HG03460 (cell line): ENCODE measurements around the gene FAM174B.
"Not testable (repeated sequence)": the region's sequence is repeated elsewhere in the genome, so short reads cannot be mapped to it uniquely, and the experiment has no call there.

Experiments
- ATAC-seq: cut with Tn5 transposase; IDR thresholded peaks from one replicate; pipeline ENCODE4 v1.9.1; 2021; ENCODE audit not compliant: unreplicated experiment

Gene FAM174B

DNA sequence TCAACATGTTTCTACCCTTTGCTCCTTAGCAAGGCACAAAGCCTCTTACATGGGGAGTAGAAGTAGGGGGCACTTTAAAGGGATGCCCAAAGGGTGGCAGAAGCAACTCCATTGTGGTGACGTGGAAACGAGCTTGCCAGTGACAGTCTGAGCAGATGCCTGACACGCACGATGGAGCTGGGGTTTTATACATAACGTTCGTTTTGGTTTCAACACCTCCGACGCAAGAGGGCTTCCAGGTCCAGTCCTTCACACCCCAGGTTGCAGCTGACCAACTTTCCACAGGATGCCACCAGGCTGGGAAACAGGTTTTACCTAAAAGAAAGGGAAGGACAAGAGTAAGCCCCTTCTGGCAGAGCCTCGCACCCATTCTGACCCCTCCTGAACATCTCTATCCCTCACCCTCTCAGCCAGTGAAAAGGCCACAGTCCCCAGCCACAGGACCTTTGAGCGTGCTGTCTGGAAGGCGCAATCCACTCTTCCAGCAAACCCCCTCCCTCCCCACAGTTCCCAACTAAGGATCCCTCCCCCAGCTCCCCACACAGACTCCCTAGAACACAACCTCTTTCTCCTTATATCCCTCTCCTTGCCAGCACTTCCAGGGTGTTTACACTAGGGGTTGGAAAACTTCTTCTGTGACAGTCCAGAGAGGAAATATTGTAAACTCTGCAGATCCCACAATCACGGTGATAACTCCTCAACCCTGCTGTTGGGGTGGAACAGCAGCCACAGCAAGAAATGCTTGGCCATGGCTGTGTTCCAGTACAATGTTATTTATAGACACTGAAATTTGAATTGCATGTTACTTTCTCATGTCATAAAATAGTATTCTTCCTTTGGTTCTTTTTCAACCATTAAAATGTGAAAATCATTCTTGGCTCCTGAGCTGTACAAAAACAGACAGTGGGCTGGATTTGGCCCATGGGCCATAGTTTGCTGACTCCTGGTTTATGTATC, 36.2 kb downstream of the FAM174B start:
- ATAC-seq = no peak

DNA sequence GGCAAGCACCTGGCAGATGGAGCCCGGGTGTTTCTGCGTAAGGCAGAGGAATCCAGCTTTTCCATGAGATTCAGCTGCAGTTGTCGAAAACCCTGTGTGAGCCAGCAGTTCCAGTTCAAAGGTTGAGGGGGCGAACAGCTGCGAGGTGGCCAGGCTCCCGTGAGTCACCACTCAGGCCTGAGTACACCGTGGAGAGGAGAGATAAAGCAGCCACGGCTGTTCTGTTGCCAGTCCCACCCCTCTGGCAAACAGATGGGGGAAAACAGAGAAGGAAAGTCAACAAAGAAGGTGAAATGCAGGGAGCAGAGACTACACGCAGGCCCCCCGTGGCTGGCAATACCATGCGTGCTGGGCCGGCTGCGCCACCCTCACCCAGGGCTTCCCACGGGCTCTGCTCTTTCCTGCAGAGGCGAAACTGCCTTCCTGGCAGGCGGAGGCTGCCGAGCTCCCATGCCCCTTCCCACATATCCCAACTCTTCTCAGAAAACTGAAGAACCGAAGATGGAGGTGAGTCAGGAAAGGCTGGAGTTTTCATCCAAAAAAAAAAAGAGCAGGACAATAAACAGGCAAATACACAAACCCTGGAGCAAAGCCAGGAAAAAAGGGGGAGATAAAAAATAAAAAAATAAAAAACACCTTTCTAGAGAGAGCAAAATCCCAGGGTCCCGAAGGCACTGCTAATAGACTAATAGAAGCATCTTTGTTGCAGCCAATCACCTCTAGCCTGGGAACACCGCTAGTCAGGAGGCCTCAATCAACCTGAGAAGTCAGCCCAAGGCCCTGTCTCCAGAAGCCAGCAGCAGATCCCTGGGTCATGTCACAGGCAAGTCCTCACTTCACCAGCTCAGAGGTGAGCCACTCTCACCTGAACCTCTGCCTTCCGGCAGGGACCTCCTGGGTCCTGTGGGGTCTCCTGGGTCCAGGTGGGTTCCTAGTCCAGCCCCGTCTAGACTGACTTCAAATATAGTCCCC, 37.7 kb downstream of the FAM174B start:
- ATAC-seq = no peak

DNA sequence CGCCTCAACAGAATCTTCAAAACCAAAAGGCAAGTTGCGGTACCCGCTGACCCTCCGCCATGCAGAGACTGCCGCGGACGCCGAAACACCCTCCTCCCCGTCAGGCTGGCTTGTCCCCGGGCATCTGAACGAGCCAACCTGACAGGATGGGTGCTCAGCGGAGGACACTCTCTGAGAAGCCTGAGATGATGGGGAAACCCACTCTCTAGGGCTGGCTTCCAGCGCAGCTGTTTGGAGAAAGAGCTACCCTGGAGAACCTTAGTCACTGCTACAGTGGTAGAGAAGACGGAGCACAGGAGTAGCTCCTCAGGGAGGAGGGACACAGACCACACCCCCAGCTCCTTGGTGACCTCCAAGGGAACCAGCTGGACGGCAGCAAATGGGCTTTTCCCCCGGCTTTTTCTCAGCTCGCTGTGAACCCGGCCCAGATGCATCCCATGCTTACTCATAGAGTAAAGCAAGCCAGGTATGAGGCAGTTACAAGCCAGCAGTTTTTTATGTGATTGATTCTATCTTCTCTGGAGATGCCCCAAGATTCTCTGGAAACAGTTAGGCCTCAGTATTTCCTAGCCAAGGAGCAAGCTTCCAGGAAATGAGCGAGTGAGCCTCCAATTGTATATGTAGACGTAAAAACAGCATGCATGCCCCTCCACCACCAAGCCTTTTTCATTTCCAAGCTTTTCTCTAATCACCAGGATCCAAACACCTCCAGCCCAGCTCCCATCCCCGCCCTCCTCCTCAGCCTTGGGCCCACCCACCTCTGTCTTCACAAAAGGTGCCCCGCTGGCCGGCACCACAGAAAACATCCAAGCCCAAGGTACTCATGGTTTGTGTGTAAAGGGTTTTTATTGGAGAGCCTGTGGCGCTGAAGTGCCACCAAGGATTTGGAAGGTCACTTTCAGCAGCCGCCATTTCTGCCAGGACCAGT, 38.7 kb downstream of the FAM174B start:
- no peak for ATAC-seq

DNA sequence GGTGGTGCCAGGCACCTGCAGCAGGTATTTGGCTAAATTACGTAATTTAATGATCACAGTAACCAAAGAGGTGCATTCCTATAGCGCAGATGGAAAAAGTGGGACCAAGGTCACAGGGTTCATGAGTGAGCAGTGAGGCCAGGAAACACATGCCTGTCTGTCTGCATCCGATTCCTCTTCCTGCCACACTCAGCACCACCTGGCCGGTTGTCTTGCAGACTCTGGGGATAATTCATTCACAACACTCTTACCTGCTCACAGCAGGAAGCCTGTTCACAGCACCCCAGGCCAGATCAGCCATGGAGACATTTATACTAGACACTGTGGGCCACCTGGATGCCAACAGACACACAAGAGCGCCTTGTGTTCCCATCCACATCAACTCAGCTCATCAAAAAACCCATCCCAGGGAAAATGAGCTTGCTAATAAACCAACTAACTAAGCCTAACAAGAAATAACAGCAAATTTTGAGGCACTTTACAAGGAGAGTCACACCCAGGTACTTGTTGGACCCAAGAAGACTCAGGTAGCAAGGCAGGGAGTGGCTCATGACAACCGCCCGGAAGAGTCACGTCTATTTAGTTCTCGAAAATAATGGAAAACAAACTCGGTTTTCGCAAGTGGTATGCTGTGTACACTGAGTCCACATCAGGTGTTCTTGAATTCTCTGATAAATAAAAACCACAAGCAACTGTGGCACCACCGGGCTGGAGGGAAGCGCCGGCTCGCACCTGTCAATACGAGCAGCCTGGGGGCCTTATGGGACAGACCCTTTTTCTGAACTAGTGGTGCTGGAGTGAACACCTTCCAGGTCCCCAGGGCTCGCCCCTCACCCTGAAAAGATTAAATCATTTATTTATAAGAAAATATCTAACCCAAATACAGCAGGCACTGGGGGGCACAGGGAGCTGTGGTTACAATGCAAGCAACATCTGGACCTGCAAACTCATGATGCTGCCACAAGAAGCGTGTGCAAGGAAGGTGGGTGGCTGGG, 40.5 kb downstream of the FAM174B start:
- ATAC-seq = no peak

DNA sequence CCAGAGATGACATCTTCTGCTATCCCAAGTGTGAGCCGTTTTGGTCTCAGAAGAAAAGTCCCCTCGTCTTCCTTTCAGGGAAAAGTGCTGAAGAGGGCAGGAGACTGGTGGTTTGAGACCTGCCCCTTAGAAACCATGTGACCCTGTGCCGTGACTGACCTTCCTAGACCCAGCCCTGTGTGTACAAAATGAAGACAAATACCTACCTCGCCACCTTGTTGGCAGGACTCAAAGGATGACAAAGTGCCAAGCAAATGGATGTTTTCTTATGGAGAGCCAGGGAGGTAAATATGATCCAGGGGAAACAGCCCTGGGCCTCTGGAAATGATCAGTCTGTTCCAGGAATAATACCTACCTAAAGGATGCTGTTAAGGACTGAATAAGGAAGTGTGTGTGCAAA, 41.3 kb downstream of the FAM174B start:
- no peak for ATAC-seq

DNA sequence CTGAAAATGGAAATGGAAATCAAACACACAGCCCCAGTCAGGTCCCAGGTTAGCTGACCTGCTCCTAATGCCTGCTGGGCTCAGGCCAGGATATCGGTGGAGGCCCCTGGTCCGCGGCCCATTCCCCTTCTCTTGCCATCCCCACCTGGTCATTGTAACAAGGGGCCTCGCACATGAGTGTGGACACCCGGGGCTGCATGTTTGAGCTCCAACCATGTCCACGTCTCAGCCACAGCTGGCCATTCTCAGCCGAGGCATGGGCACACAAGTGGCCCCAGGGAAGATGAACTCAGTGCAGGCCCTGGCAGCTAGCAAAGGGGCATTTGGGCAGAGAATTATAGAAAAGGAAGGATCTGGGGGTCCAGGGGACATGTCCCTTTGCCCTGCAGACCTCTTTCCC, 41.7 kb downstream of the FAM174B start:
- ATAC-seq = no peak

DNA sequence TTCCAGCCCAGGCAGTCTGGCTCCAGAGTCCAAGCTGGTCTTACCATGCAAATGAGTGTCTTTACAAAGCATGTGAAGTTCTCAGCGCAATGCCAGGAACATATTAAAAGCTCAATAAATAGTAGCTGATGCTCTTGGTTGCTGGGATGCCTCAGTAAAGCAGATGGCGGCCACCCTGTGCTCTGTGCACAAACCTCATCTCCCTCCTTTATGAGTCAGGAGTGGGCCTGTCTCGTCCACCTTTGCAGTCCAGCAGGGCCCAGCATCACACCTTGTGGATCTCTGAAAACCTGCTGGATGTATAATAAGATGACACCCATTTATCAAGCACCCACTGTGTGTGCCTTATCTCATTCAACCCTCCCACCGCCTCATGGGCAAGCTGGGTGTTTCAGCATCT, 42.7 kb downstream of the FAM174B start:
- ATAC-seq = no peak

DNA sequence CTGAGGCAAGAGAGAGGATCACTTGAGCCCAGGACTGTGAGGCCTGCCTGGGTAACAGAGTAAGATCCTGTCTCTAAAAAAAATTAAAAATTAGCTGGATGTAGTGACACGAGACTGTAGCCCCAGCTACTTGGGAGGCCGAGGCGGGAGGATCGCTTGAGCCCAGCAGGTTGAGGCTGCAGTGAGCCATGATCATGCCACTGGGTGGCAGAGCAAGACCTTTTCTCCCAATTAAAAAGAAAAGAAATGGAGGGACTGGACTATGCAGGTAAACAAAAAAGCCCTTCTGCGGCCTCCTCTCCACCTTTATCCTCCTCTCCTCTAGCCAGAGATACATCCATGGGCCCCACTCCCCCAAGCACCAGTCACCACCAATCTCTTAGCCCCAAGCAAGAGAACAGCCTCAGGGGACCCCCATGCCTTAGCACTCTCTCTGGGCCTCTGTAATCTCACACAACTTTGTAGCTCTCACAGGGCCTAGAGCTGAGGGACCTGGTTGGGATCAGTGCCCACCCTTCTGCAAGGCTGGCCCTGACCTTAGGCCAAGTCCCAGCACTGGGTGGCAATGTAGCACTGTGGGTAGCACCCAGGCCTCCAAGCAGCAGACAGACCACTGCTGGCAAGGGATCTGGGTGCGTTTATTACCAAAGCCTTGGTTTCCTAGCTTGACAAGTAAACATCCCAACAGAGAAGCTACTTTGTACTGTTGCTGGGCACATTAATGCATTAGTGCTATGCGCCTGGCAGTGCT, 43.4 kb downstream of the FAM174B start:
- no peak for ATAC-seq

DNA sequence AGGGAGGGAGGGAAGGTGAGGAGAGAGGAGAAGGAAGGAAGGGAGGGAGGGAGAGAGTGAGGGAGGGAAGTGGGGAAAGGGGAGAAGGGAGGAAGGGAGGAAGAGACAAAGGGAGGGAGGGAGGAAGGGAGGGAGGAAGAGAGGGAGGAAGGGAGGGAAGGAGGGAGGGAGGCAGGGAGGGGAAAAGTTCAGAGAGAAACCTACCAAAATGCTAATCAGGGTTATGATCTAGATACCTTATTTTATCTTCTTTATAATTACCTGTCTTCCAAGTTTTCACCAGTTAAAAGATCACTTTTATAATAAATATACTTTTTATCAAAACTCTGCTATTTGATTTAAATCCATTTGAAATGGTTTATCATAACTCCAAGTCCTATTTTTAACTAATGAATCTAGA, 44.4 kb downstream of the FAM174B start:
- ATAC-seq = no peak

DNA sequence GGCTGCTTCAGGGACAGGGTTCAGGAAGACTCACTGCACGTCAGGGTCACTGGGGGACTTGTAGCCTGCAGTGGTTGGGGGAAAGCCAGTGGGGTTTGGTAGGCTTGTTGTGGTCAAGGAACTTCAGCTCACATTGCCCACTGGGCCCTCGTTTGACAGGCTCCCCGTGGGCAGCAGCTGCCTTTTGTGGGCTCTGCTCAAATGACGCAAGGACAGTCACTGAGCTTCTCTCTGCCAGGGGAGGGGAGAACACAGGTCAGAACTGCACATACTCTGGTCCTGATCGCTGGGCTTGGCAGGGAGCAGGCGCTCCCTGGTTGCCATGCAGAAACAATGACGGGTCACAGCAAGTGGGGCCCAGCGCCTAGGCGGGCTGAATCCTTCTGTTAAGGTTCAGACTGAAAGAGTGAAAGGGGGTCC, 45.5 kb downstream of the FAM174B start:
- ATAC-seq = no peak

DNA sequence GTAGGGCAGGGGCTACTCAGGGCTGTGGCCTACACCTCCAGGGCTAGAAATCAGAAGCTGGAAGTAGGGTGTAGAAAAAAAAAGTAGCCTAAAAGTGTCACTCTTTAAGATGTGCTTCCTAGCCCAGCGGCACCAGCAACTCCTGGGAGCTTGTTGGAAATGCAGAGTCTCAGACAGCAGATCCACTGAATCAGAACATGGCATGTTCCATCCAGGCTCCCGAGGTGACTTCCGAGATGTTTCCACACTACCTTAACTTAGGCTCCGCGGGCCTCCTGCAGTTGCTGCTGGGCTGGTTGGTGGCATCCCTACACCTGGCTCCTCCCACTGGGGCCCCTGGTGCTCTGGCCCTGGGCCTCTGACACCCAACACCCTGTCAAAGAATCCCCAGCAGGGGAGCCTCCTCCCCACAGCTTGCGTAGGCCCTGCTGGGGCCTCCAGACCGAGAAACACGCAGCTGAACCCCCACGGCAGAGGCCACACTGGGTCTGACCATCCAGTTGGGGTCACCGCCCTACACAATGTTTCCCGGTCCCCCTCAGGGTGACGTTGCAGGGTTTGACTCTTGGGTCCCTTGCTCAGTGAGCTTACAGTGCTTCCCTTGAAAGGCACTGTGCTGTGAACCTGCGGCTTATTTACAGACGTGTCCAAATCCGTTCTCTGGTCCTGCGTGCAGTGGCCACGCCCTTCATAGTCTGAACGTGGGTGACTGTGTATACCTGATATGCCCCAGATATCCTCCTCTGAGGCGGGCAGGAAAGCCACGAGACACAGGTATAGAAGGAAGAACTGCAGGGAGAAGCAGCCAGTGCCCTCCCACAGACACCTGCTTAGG, 46.5 kb downstream of the FAM174B start:
- no peak for ATAC-seq

DNA sequence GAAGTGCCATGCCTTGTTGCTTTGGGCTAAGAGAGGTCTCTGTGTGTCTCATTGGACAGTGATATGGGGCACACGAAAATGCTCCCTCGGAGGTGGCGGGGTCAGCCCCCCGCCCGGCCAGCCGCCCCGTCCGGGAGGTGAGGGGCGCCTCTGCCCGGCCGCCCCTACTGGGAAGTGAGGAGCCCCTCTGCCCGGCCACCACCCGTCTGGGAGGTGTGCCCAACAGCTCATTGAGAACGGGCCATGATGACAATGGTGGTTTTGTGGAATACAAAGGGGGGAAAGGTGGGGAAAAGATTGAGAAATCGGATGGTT, 48.8 kb downstream of the FAM174B start:
- not testable (repeated sequence) for ATAC-seq

DNA sequence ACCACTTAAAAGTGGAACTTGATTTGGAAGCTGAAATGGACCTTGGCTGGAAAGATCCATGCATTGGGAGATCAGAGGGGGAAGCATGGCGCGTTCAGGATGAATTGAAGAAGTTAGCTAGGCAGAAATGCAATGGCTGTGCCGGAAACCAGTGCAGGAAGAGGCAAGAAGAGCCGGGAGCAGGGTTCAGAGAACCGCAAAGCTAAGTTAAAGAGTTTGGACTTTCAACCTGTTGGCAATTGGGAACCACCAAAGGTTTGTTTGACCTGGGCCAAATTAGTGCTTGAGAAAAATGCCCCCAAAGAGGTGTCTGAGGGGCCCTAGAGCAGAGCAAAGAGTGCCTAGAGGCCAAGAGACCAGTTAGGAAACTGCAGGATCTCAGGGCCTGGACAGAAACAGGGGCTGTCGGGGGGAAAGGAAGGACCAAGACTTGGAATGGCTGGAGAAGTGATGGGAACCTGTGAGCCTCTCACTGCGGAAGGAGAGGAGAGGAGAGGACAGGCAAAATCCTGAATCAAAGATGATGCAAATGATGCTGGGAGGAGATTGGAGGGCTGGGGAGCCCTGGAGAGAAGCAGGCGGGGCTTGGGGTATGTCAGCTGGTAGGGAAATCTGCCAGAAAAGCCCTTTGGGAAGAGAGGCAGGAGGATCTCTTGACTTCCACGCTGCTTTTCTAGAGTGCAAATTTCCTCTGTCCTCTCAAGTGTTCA, 49.3 kb downstream of the FAM174B start:
- ATAC-seq = no peak

DNA sequence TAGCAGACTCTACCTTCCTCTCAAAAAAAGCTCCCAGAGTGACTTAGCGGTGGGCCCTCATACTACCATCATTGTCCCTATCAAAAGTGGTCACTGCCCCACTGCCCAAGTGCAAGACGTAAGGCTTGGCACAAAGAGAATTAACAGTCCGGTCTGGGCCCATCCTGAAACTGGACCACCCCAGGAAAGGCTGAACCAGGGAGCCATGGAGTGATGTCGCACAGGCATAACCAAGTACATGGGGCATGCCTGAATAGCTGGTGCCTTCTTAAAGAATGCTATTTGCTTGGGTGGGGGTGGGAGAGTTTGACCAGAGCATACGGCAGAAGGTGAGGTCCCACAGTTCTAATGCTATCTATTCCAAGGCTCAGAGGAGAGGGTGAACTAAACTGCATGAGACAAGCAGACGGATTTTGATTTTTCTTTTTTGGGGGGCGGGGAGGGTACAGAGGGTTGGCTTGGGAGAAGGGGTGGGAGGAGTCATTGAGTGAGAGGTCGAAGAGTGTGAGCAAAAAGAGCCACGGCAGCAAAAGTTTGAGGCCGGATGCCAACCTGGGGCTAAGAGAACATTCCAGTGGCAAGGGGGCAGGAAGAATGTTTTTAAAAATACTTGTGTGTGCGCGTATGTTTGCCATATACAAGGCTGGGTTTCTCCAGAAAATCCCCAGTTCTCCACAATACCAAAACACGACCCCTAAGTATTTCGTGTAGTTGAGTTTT, 50.2 kb downstream of the FAM174B start:
- no peak for ATAC-seq

DNA sequence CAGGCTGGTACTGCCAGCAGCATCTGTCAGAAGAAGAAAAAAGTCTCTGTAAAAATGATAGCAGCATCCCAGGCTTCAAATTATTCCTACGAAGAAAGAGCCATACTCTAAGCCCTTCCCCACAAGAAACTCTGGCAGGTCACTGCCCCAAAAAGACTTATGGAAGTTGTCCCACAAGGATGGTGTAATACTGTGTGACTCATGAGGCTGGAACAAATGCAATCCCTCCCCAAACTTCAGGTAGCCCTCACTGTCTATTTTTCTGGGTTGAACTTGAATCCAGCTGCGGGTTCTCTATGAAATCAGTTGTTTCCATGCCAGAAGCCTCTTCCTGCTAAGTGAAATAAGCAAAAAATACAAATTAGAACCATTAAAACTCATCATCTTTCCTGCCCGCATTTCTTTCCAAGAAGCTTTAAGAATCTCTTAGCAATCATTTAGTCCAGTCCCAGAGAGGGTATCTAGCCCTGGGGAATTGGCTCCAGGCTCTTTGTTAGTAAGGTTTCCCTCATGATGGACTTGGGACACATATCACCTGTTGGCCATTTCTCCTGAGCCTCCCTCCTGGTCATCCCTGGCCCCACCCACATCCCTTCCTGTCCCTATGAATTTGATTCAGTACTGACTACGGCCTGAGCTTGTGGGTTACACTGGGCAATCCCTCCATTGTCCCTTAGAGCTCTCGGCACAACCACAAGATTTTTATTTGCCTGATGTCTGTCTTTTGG, 51.7 kb downstream of the FAM174B start:
- ATAC-seq = no peak

DNA sequence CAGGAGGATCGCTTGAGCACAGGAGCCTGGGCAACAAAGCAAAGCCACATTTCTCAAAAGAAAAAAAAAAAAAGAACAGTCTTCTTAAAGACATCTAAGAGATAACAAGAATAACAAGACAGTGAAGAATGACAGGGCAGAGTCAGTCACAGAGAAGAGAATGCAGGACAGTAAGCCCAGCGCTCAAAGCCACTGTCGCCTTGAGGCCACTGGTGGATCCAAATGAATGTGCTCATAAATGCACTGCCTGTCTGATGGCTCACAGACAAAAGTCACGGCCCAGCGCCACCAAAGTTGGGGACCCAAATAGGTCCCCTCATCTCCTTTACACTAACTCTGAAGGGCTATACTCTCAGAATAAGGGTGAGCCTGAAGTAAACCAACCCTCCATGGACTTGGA, 52.3 kb downstream of the FAM174B start:
- no peak for ATAC-seq
